HepG2 (cell line): ENCODE data around the gene GPC2. TPM values are rescaled to one million over a fixed set of nuclear protein-coding genes. Genes with fewer than 3 reads are reported as not detected.

Experiments used
- AGO2 ChIP-seq: fragments of 200-400 bp; formaldehyde crosslinking; optimal IDR thresholded peaks from 2 replicates; pipeline ENCODE3; 2017; ENCODE audit warnings: mild to moderate bottlenecking, low read depth, low read length, moderate library complexity
- ATF5 ChIP-seq: sonication (generic); formaldehyde crosslinking; IDR thresholded peaks from 2 replicates; pipeline ENCODE4 v1.4.0; 2020; ENCODE audit warnings: mild to moderate bottlenecking, low read depth, missing genetic modification reagents
- DZIP1 ChIP-seq: sonication (generic); formaldehyde crosslinking; IDR thresholded peaks from 2 replicates; pipeline ENCODE4 v1.5.0; 2020; ENCODE audit warnings: mild to moderate bottlenecking, missing genetic modification reagents
- HNRNPLL ChIP-seq: fragments of 200-400 bp; formaldehyde crosslinking; IDR thresholded peaks from 2 replicates; pipeline ENCODE4 v1.6.1; 2017; ENCODE audit warnings: mild to moderate bottlenecking, low read depth, low read length; ENCODE audit not compliant: poor library complexity, severe bottlenecking
- KDM5B ChIP-seq: sonication (generic); formaldehyde crosslinking; IDR thresholded peaks from 2 replicates; pipeline ENCODE4 v1.4.0; 2020; ENCODE audit warnings: missing genetic modification reagents, mild to moderate bottlenecking, borderline replicate concordance
- NFE2L1 ChIP-seq: sonication (generic); formaldehyde crosslinking; IDR thresholded peaks from 2 replicates; pipeline ENCODE4 v1.4.0; 2020; ENCODE audit warnings: missing genetic modification reagents, mild to moderate bottlenecking, borderline replicate concordance
- PLRG1 ChIP-seq: fragments of 450-650 bp; conservative IDR thresholded peaks from 2 replicates; pipeline ENCODE4 v1.6.1; 2016
- SNAI1 ChIP-seq: sonication (generic); formaldehyde crosslinking; IDR thresholded peaks from 2 replicates; pipeline ENCODE4 v1.5.0; 2020; ENCODE audit warnings: mild to moderate bottlenecking, missing genetic modification reagents, borderline replicate concordance
- SP140L ChIP-seq: sonication (generic); formaldehyde crosslinking; IDR thresholded peaks from 2 replicates; pipeline ENCODE4 v1.4.0; 2020; ENCODE audit warnings: missing genetic modification reagents, borderline replicate concordance
- SUZ12 ChIP-seq: fragments of 150-350 bp; IDR thresholded peaks from 2 replicates; pipeline ENCODE4 v1.6.1; 2014; ENCODE audit warnings: low read depth, low read length
- TBX2 ChIP-seq: sonication (generic); formaldehyde crosslinking; IDR thresholded peaks from 2 replicates; pipeline ENCODE4 v1.5.0; 2020; ENCODE audit warnings: missing genetic modification reagents, mild to moderate bottlenecking, borderline replicate concordance
- TEAD3 ChIP-seq: optimal IDR thresholded peaks from 2 replicates; pipeline ENCODE3; 2016; ENCODE audit warnings: borderline replicate concordance
- ZMAT5 ChIP-seq: sonication (generic); formaldehyde crosslinking; IDR thresholded peaks from 2 replicates; pipeline ENCODE4 v1.5.0; 2020; ENCODE audit warnings: mild to moderate bottlenecking, low read depth, missing genetic modification reagents, borderline replicate concordance
- ZNF10 ChIP-seq: sonication (generic); formaldehyde crosslinking; IDR thresholded peaks from 2 replicates; pipeline ENCODE4 v1.4.0; 2020; ENCODE audit warnings: mild to moderate bottlenecking, low read depth, missing genetic modification reagents, borderline replicate concordance
- ZNF256 ChIP-seq: sonication (generic); formaldehyde crosslinking; conservative IDR thresholded peaks from 2 replicates; pipeline ENCODE4 v1.4.0; 2020; ENCODE audit warnings: missing genetic modification reagents
- ZNF335 ChIP-seq: sonication (generic); formaldehyde crosslinking; IDR thresholded peaks from 2 replicates; pipeline ENCODE4 v1.4.0; 2020; ENCODE audit warnings: missing genetic modification reagents
- ZNF468 ChIP-seq: sonication (generic); formaldehyde crosslinking; IDR thresholded peaks from 2 replicates; pipeline ENCODE4 v1.8.0; 2022; ENCODE audit warnings: mild to moderate bottlenecking, moderate library complexity, missing genetic modification reagents
- ZNF549 ChIP-seq: sonication (generic); formaldehyde crosslinking; IDR thresholded peaks from 2 replicates; pipeline ENCODE4 v1.5.0; 2020; ENCODE audit warnings: missing genetic modification reagents
- ZNF607 ChIP-seq: sonication (generic); formaldehyde crosslinking; IDR thresholded peaks from 2 replicates; pipeline ENCODE4 v1.5.1; 2020; ENCODE audit warnings: missing genetic modification reagents, mild to moderate bottlenecking, borderline replicate concordance
- polyA plus RNA-seq, 8 experiments: library from polyadenylated mRNA; depleted of rRNA in 3 of 8; stranded (reverse) in 7 of 8; unstranded in 1 of 8; fragments of >200 nt; fragmentation: Illumina TruSeq in 4 of 8; extraction: Trizol in 4 of 8; gene quantifications; 2 replicates each; pipeline versions ENCODE4 v1.2.1 to v1.2.3, GENCODE V29; 2011 to 2016; ENCODE audit warnings: low read depth in 4 of 8, missing spikeins in 1 of 8, mixed read lengths in 1 of 8; ENCODE audit not compliant: insufficient read depth in 1 of 8
- total RNA-seq, 5 experiments: library from RNA; depleted of rRNA; stranded (reverse); fragments of >200 nt; fragmentation: Illumina TruSeq; extraction: Trizol; gene quantifications; 2 replicates each; pipeline ENCODE4 v1.2.3, GENCODE V29; 2016; ENCODE audit warnings: low read depth in 1 of 5
- TF ChIP-seq, protein P1 (sequence below): sonication (generic); formaldehyde crosslinking; IDR thresholded peaks from 2 replicates; pipeline ENCODE4 v1.5.1; 2020; ENCODE audit warnings: missing genetic modification reagents, mild to moderate bottlenecking, borderline replicate concordance
- TF ChIP-seq, protein P2 (sequence below): sonication (generic); formaldehyde crosslinking; IDR thresholded peaks from 2 replicates; pipeline ENCODE4 v1.8.0; 2022; ENCODE audit warnings: mild to moderate bottlenecking, missing genetic modification reagents, moderate library complexity

Gene GPC2
- total and polyA plus RNA-seq, 2 of the 13 experiments (the other 11 are each of a cell fraction or from before 2014, with no cell fraction given): 0.64 to 0.78 TPM

- TF ChIP-seq, protein P1, sequence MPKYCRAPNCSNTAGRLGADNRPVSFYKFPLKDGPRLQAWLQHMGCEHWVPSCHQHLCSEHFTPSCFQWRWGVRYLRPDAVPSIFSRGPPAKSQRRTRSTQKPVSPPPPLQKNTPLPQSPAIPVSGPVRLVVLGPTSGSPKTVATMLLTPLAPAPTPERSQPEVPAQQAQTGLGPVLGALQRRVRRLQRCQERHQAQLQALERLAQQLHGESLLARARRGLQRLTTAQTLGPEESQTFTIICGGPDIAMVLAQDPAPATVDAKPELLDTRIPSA (CRISPR knock-in tag): no peak
- TF ChIP-seq NFE2L1 (CRISPR knock-in tag) (no peak), SUZ12 (no peak), ZNF468 (no peak), PLRG1 (no peak), ZNF10 (no peak), ATF5 (CRISPR knock-in tag) (no peak), DZIP1 (CRISPR knock-in tag) (no peak), TEAD3 (CRISPR knock-in tag) (peak; percentile 86), ZNF256 (CRISPR knock-in tag) (no peak), SNAI1 (CRISPR knock-in tag) (no peak), ZNF335 (CRISPR knock-in tag) (0 out of 2 replicates have a peak, but pooled peaks have one; percentile 48), ZMAT5 (CRISPR knock-in tag) (no peak), KDM5B (CRISPR knock-in tag) (peak; percentile 56; the same call in 1 of the 2 replicates), ZNF549 (CRISPR knock-in tag) (no peak), AGO2 (peak; percentile 97), SP140L (CRISPR knock-in tag) (no peak), TBX2 (CRISPR knock-in tag) (no peak; the same call in 1 of the 2 replicates), ZNF607 (no peak), HNRNPLL (peak; percentile 61)
- TF ChIP-seq, protein P2, sequence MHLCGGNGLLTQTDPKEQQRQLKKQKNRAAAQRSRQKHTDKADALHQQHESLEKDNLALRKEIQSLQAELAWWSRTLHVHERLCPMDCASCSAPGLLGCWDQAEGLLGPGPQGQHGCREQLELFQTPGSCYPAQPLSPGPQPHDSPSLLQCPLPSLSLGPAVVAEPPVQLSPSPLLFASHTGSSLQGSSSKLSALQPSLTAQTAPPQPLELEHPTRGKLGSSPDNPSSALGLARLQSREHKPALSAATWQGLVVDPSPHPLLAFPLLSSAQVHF (CRISPR knock-in tag): no peak
Measured at GRCh38 chr7:100158229-100159098, 18.7 kb downstream of the GPC2 start, which contains the start of gene TRAPPC14 (continued).
